Hepatocyte (in vitro differentiated cells): Measurements from ENCODE around the gene TTLL10. TPM values are rescaled to one million over a fixed set of nuclear protein-coding genes. Genes with fewer than 3 reads are reported as not detected.

Experiments used
- DNase-seq: peaks from one replicate; pipeline ENCODE4 v3.0.0-alpha.2; 2016; ENCODE audit warnings: low spot score
- H2AFZ ChIP-seq: fragments of 200-600 bp; sonication (generic); 2 replicates; pipeline ENCODE4 v1.6.0; 2016; ENCODE audit warnings: antibody characterized with exemption, mild to moderate bottlenecking
- H3K27ac ChIP-seq: fragments of 200-600 bp; sonication (generic); 2 replicates; pipeline ENCODE4 v1.5.1; 2016; ENCODE audit warnings: mild to moderate bottlenecking
- H3K27me3 ChIP-seq: fragments of 200-600 bp; sonication (generic); 2 replicates; pipeline ENCODE4 v1.6.1; 2016
- H3K36me3 ChIP-seq: fragments of 200-600 bp; sonication (generic); replicated peaks from 2 replicates; pipeline ENCODE4 v1.5.1; 2016; ENCODE audit warnings: low read depth; ENCODE audit not compliant: insufficient read depth
- H3K4me1 ChIP-seq: fragments of 200-600 bp; sonication (generic); 2 replicates; pipeline ENCODE4 v1.5.1; 2016; ENCODE audit warnings: mild to moderate bottlenecking, moderate library complexity; ENCODE audit not compliant: insufficient read depth
- H3K4me2 ChIP-seq: fragments of 200-600 bp; sonication (generic); 2 replicates; pipeline ENCODE4 v1.6.0; 2016
- H3K4me3 ChIP-seq: fragments of 200-600 bp; sonication (generic); 2 replicates; pipeline ENCODE4 v1.5.1; 2016; ENCODE audit warnings: mild to moderate bottlenecking
- H3K79me2 ChIP-seq: fragments of 200-600 bp; sonication (generic); 2 replicates; pipeline ENCODE4 v1.6.0; 2017; ENCODE audit warnings: mild to moderate bottlenecking
- H3K9me2 ChIP-seq: fragments of 200-600 bp; sonication (generic); replicated peaks from 2 replicates; pipeline ENCODE4 v1.6.0; 2017; ENCODE audit warnings: mild to moderate bottlenecking; ENCODE audit not compliant: insufficient read depth
- H3K9me3 ChIP-seq: fragments of 200-600 bp; sonication (generic); 2 replicates; pipeline ENCODE4 v1.5.1; 2016; ENCODE audit warnings: low read depth, mild to moderate bottlenecking
- H4K20me1 ChIP-seq: fragments of 200-600 bp; sonication (generic); 2 replicates; pipeline ENCODE4 v1.6.0; 2016; ENCODE audit warnings: mild to moderate bottlenecking; ENCODE audit not compliant: insufficient read depth, poor library complexity, severe bottlenecking
- EZH2 ChIP-seq: fragments of 200-600 bp; sonication (generic); IDR thresholded peaks from 2 replicates; pipeline ENCODE4 v1.6.1; 2016; ENCODE audit warnings: antibody characterized with exemption, mild to moderate bottlenecking, borderline replicate concordance
- EZH2phosphoT487 ChIP-seq: fragments of 200-600 bp; sonication (generic); IDR thresholded peaks from one replicate; pipeline ENCODE4 v1.6.1; 2018; ENCODE audit warnings: antibody characterized with exemption, mild to moderate bottlenecking, low read depth, moderate library complexity; ENCODE audit not compliant: unreplicated experiment, severe bottlenecking
- WGBS: methylation state at CpG from one replicate; pipeline ENCODE4 v1.1.6; 2016; ENCODE audit warnings: low lambda C conversion rate; ENCODE audit errors: missing lambda C conversion rate; 5-methylcytosine and 5-hydroxymethylcytosine counted together
- polyA plus RNA-seq: library from polyadenylated mRNA; unstranded; fragments of >200 nt; fragmentation: Nextera tagmentation; extraction: Ambion mirVana; gene quantifications from 2 replicates; pipeline ENCODE4 v1.2.1, GENCODE V29; 2016
- total RNA-seq: library from RNA; depleted of rRNA; stranded (reverse); fragments of >200 nt; gene quantifications from 2 replicates; pipeline ENCODE4 v1.2.3, GENCODE V29; 2014
- TF ChIP-seq, protein P1 (sequence below): fragments of 200-600 bp; sonication (generic); IDR thresholded peaks from 2 replicates; pipeline ENCODE4 v1.5.1; 2016; ENCODE audit warnings: antibody characterized with exemption, mild to moderate bottlenecking; ENCODE audit not compliant: poor library complexity

TTLL10 gene
- total and polyA plus RNA-seq, 2 experiments from 2014 or later = 0.69 TPM; not detected in 1

DNA sequence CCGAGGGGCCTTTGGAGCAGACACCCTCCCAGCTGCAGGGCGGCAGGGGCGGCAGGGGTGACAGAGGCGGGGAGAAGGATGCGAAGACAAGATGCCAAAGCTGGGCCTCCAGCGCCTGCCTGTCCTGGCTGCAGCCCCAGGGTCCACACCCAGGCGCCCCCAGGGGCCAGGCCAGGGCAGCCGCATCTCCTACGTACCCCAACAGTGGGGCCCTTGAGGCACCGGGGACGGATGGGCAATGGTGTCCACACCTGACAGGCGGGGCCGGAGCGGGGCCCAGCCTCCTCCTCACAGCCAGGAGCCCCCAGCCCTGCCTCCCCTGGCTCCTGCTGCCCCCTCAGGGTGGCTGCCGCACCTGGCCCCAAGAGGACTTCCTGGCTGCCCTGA, 65.5 kb downstream of the TTLL10 start:
- H3K4me1 ChIP-seq = peaks cover 25% of the 10 kb centered on the region
- no peak for DNase-seq
- H3K79me2 ChIP-seq = peaks cover 4% of the 10 kb centered on the region
- H3K27me3 ChIP-seq = no peaks in the 10 kb centered on the region
- H3K4me2 ChIP-seq = no peak overlapping the region
- H3K9me2 ChIP-seq = no peaks in the 10 kb centered on the region
- WGBS = 66% methylated on average over 14 of the region's 15 CpGs
- H3K4me3 ChIP-seq = no peak overlapping the region
- H3K27ac ChIP-seq = no peak overlapping the region
- no peaks in the 10 kb centered on the region for H3K9me3 ChIP-seq
- no peaks in the 10 kb centered on the region for H3K36me3 ChIP-seq
- no peak overlapping the region for H2AFZ ChIP-seq
- H4K20me1 ChIP-seq = no peaks in the 10 kb centered on the region
- TF ChIP-seq EZH2phosphoT487 (no peak), EZH2 (no peak)
- TF ChIP-seq, protein P1, sequence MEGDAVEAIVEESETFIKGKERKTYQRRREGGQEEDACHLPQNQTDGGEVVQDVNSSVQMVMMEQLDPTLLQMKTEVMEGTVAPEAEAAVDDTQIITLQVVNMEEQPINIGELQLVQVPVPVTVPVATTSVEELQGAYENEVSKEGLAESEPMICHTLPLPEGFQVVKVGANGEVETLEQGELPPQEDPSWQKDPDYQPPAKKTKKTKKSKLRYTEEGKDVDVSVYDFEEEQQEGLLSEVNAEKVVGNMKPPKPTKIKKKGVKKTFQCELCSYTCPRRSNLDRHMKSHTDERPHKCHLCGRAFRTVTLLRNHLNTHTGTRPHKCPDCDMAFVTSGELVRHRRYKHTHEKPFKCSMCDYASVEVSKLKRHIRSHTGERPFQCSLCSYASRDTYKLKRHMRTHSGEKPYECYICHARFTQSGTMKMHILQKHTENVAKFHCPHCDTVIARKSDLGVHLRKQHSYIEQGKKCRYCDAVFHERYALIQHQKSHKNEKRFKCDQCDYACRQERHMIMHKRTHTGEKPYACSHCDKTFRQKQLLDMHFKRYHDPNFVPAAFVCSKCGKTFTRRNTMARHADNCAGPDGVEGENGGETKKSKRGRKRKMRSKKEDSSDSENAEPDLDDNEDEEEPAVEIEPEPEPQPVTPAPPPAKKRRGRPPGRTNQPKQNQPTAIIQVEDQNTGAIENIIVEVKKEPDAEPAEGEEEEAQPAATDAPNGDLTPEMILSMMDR = no peak

DNA sequence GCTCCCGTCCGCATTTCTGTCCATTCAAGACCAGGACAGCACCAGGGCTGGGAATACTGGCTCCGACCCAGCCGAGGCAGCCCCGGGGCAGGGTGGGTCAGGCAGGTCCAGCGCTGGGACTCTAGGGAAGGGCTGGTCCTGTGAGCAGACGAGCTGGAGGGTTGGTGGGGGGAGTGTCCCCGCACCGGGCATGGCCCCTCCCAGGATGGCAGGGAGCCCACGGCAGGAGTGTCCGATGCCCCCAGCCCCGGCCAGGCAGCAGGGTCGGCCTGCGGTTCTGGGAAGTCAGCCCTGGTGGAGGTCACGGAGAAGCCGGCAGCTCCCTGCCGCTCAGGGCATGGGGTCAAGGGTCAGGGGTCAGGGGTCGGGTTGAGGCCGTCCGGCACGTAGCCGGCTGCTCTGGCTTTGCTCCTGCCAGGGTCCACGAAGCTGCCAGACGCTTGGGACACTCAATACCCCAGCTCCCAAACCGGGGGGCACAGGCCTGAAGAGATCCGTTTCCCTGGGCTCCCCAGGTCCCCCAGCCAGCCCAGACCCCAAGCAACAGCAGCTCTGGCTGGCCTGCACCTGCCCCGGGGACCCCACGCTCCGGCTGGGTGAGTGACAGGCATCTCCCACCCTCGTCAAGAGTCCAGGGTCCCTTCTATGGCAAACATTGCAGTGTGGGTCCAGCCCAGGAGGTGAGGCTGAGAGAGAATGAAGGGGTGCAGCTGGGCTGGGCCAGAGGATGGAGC, 66.1 kb downstream of the TTLL10 start:
- Histone ChIP-seq H3K9me3 (no peaks in the 10 kb centered on the region), H3K9me2 (no peaks in the 10 kb centered on the region), H3K4me3 (no peak overlapping the region), H3K27me3 (no peaks in the 10 kb centered on the region), H2AFZ (no peak overlapping the region), H4K20me1 (no peaks in the 10 kb centered on the region), H3K27ac (no peak overlapping the region), H3K4me2 (no peak overlapping the region), H3K79me2 (no peaks in the 10 kb centered on the region), H3K36me3 (no peaks in the 10 kb centered on the region), H3K4me1 (peaks cover 25% of the 10 kb centered on the region)
- 55% methylated on average over 26 of the region's 30 CpGs for WGBS
- DNase-seq = no peak
- TF ChIP-seq EZH2phosphoT487 = no peak

DNA sequence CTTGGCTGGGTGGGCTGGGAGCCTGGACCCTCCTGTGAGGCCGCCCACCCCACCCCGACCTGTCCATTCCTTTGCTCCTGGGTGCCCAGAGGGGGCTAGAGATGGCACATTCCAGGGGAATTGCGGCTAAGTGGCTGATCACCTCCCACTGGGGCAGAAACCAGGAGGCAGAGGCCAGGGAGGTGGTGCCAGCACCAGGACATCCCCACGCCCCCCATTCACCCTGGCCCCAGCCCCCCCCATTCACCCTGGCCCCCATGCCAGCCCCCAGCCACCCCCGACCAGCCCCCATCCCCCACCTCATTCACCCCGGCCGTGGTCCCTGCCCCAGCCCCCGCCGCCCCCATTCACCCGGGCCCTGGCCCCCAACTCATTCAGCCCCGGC, 66.7 kb downstream of the TTLL10 start:
- Histone ChIP-seq H3K4me1 (peaks cover 25% of the 10 kb centered on the region), H3K9me3 (no peaks in the 10 kb centered on the region), H2AFZ (no peak overlapping the region), H3K27ac (no peak overlapping the region), H3K36me3 (no peaks in the 10 kb centered on the region), H3K79me2 (no peaks in the 10 kb centered on the region), H3K4me2 (no peak overlapping the region), H4K20me1 (no peaks in the 10 kb centered on the region), H3K27me3 (no peaks in the 10 kb centered on the region), H3K4me3 (no peak overlapping the region), H3K9me2 (no peaks in the 10 kb centered on the region)
- no peak for DNase-seq
- WGBS = 76% methylated on average over 3 of the region's 11 CpGs
- TF ChIP-seq, protein P1 = no peak
- TF ChIP-seq EZH2 (no peak), EZH2phosphoT487 (no peak)

DNA sequence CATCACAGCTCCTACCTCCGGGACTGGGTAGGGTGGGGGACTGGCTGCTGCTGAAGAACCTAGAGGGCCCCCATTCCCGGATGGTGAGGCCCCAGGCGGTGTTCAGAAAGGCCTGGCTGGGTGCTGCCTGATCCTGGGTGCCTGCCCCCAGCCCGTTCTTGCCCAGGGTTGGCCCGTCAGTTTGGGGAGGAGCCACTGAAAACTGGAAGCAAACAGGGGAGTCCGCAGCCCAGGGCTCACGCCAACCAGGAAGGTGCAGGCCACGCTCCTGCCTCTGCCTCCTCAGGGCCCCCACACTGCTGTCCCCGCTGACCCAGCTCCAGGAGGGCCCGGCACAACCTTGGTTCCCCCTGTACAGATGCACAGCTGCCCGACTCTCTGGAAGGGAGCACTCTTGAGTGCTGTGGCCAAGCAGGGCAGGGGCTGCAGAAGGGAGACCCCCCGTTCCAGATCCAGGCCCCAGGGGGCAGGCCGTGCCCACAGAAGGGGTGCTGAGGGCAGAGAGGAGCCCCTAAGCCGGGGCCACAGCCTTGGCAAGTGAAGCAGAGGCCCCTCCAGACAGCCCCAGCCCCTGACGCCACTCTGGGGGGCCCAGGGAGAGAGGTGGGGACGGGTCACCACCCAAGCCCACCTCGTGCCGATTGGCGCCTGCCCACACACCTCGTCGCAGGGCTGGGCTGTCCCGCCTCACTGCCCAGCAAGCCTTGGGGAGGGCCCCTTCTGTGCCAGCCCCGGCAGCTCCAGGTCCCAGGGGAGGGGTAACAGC, 67.3 kb downstream of the TTLL10 start:
- H3K4me1 ChIP-seq = peaks cover 25% of the 10 kb centered on the region
- no peaks in the 10 kb centered on the region for H3K36me3 ChIP-seq
- TF ChIP-seq, protein P1 = no peak
- no peak for TF ChIP-seq EZH2
- TF ChIP-seq EZH2phosphoT487 = no peak
- H3K9me3 ChIP-seq = no peaks in the 10 kb centered on the region
- H4K20me1 ChIP-seq = no peaks in the 10 kb centered on the region
- WGBS = 82% methylated on average over 23 of the region's 23 CpGs
- no peaks in the 10 kb centered on the region for H3K9me2 ChIP-seq
- H3K79me2 ChIP-seq = no peaks in the 10 kb centered on the region
- H3K27ac ChIP-seq = no peak overlapping the region
- H3K4me3 ChIP-seq = no peak overlapping the region
- H3K27me3 ChIP-seq = peaks cover 7% of the 10 kb centered on the region
- no peak overlapping the region for H2AFZ ChIP-seq
- H3K4me2 ChIP-seq = no peak overlapping the region
- DNase-seq = no peak
